Measurements from ENCODE around the gene DNM3. TPM values are rescaled to one million over a fixed set of nuclear protein-coding genes. Genes with fewer than 3 reads are reported as not detected.

Gene DNM3
- total and polyA plus RNA-seq, 2 donors (not counting 3 experiments of a cell fraction or from before 2014, with no cell fraction given) = 1.4 to 2.5 TPM

DNA sequence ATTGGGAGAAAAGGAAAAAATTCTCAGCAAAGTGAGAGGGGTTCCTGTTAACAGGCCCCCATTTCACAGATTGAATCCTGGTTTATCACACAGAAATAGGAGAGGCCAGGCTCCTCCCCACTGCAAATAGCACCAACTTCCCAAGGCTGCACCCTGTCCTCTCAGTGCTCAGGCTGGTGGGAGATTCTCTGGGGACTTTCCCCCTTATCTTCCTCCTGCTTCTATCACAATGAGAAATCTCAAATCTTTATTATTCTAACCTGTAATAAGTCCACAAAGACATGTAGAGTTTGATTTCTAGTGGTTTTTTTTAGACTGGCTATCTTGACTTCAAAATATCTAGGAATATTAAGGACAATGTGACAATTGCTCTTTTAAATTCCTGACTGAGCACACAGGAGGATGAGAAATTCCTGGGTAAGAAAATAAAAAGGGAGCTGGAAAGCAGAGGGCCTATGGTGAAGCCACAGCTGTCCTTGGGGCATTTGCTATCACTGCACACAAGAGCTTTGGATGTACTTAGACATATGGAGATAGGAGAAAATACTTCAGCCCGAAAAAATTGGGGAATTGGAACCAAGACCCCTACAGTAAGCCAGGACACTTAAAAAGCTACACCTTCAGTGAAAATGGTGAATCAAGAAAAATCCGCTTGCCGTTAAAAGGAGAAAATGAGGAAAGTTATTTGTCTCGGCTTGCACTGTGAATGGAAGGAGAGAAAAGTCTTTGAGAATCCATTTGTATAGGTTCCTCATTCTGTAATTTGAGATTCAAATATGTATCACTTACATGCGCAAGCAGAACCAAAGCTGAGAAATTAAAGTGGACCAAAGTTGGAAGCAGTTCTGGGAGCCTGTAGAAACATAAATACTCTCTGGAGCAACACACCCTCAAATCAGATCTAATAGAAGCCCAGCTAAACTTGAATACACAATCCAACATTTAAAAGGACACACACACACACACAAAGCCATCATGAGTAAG, 513.3 kb downstream of the DNM3 start:
- Histone ChIP-seq H3K79me2 (ENCODE audit: control insufficient read depth, insufficient read depth, low read length) (no peaks in the 10 kb centered on the region), H3K4me1 (ENCODE audit: control insufficient read depth, extremely low read depth, insufficient read depth, low read length) (peaks cover 51% of the 10 kb centered on the region), H3K4me2 (ENCODE audit: insufficient read depth, low read length) (no peak overlapping the region), H3K9me1 (replicated peaks; ENCODE audit: control insufficient read depth, extremely low read depth, insufficient read depth, low read length) (no peaks in the 10 kb centered on the region), H3K9ac (replicated peaks; ENCODE audit: extremely low read depth, insufficient read depth, low read length) (no peak overlapping the region), H3K9me3 (replicated peaks; ENCODE audit: control insufficient read depth, insufficient read depth, low read length) (no peaks in the 10 kb centered on the region), H3K4me3 (replicated peaks in 1 of 3; ENCODE audit: insufficient read depth in 1 of 3, low read depth in 1 of 3, low read length in 3 of 3) (no peak overlapping the region), H3K27ac (ENCODE audit: insufficient read depth, low read depth, low read length) (no peak overlapping the region), H3K27me3 (ENCODE audit: control insufficient read depth in 2 of 2, insufficient read depth in 2 of 2, low read length in 2 of 2) (no peaks in the 10 kb centered on the region), H4K20me1 (replicated peaks; ENCODE audit: control insufficient read depth, extremely low read depth, insufficient read depth, low read length) (no peaks in the 10 kb centered on the region), H2AFZ (ENCODE audit: low read depth, low read length) (no peak overlapping the region), H3K36me3 (ENCODE audit: control insufficient read depth in 2 of 2, extremely low read depth in 1 of 2, insufficient read depth in 2 of 2, low read length in 2 of 2) (no peaks in the 10 kb centered on the region)
- ChIA-PET POLR2A (no interaction called here), CTCF (interaction anchor here (1.3 to 1.5 kb wide), 2 partner anchors 10 to 11 kb away, joined by 3 to 8 read pairs; no protein-coding TSS in a partner anchor)
- TF ChIP-seq FOS (IDR thresholded peaks at IDR 0.05; ENCODE audit: borderline replicate concordance, insufficient read depth, low read length) = no peak
- no TSS peak for BruUV-seq (replicated peaks)
- dilution Hi-C loops (cut with MboI; ENCODE audit: extremely low pct_ligation_motif_present, low sequenced_read_pairs) = no loop called here
- intact Hi-C loops (cut with micrococcal nuclease) = no loop called here
- DNase-seq (ENCODE audit: low read depth, low spot score) (no peak), FAIRE-seq (no peak)

DNA sequence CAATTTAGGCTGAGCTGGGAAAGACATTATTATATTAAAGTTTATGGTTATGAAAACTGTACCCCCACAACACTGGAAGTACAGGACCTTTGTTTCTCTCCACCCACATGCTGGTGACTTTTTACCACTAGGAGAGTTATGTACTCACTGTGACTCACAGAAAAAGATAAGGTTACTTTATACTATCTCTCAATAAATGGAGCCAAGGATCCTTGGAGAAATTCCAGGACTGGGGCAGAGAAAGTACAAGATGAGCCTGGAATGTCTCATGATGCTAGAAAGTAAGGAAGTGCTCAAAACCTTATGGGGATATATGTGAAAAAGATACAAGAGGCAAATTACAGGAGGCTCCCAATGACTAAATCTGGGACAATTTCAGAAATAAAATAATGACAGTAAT, 515.3 kb downstream of the DNM3 start:
- Histone ChIP-seq H3K27me3 (ENCODE audit: control insufficient read depth in 2 of 2, insufficient read depth in 2 of 2, low read length in 2 of 2) (no peaks in the 10 kb centered on the region), H3K4me3 (replicated peaks in 1 of 3; ENCODE audit: insufficient read depth in 1 of 3, low read depth in 1 of 3, low read length in 3 of 3) (no peak overlapping the region), H3K4me1 (ENCODE audit: control insufficient read depth, extremely low read depth, insufficient read depth, low read length) (peaks cover 58% of the 10 kb centered on the region), H3K36me3 (ENCODE audit: control insufficient read depth in 2 of 2, extremely low read depth in 1 of 2, insufficient read depth in 2 of 2, low read length in 2 of 2) (no peaks in the 10 kb centered on the region), H2AFZ (ENCODE audit: low read depth, low read length) (no peak overlapping the region), H3K4me2 (ENCODE audit: insufficient read depth, low read length) (peak overlapping the region; percentile 97), H3K9me1 (replicated peaks; ENCODE audit: control insufficient read depth, extremely low read depth, insufficient read depth, low read length) (no peaks in the 10 kb centered on the region), H3K9ac (replicated peaks; ENCODE audit: extremely low read depth, insufficient read depth, low read length) (no peak overlapping the region), H3K27ac (ENCODE audit: insufficient read depth, low read depth, low read length) (peak overlapping the region; percentile 95), H4K20me1 (replicated peaks; ENCODE audit: control insufficient read depth, extremely low read depth, insufficient read depth, low read length) (no peaks in the 10 kb centered on the region), H3K9me3 (replicated peaks; ENCODE audit: control insufficient read depth, insufficient read depth, low read length) (no peaks in the 10 kb centered on the region), H3K79me2 (ENCODE audit: control insufficient read depth, insufficient read depth, low read length) (no peaks in the 10 kb centered on the region)
- ChIA-PET POLR2A (no interaction called here), CTCF (interaction anchor here (1.6 to 3.8 kb wide), 2 partner anchors 13 to 34 kb away, joined by 4 to 28 read pairs; no protein-coding TSS in a partner anchor)
- BruUV-seq (replicated peaks) = no TSS peak
- dilution Hi-C loops (cut with MboI; ENCODE audit: extremely low pct_ligation_motif_present, low sequenced_read_pairs) = no loop called here
- intact Hi-C loops (cut with micrococcal nuclease) = no loop called here
- TF ChIP-seq GATA2 (IDR thresholded peaks at IDR 0.05; ENCODE audit: insufficient read depth, insufficient read length, low read depth, low read length) (peak; percentile 66), JUN (IDR thresholded peaks at IDR 0.05; ENCODE audit: borderline replicate concordance, insufficient read depth, insufficient read length, low read depth) (no peak), FOS (IDR thresholded peaks at IDR 0.05; ENCODE audit: borderline replicate concordance, insufficient read depth, low read length) (peak; percentile 75)
- FAIRE-seq (no peak), DNase-seq (ENCODE audit: low read depth, low spot score) (peak; percentile 42)
